Islet precursor cell (in vitro differentiated cells): Measurements from ENCODE around the gene MAP3K13.
"Not testable (repeated sequence)": the region's sequence is repeated elsewhere in the genome, so short reads cannot be mapped to it uniquely, and the experiment has no call there.

Experiments
- DNase-seq: peaks from one replicate; pipeline ENCODE4 v3.0.0-alpha.2; 2018

MAP3K13 gene

GRCh38 chr3:185341616-185342458, 21.1 kb upstream of the MAP3K13 start:
- DNase-seq: no peak

GRCh38 chr3:185342459-185343174, 20.3 kb upstream of the MAP3K13 start:
- DNase-seq: no peak

- no peak for DNase-seq
Observed at GRCh38 chr3:185347399-185347798, 15.5 kb upstream of the MAP3K13 start.

- no peak for DNase-seq
Observed at GRCh38 chr3:185350841-185351240, 12.1 kb upstream of the MAP3K13 start.

- no peak for DNase-seq
Observed at GRCh38 chr3:185351396-185351795, 11.5 kb upstream of the MAP3K13 start.

GRCh38 chr3:185353225-185353624, 9.7 kb upstream of the MAP3K13 start:
- DNase-seq: no peak

- peak; percentile 96 for DNase-seq
Observed at GRCh38 chr3:185353823-185354614, 8.9 kb upstream of the MAP3K13 start.

- DNase-seq: no peak
Observed at GRCh38 chr3:185356499-185356898, 6.4 kb upstream of the MAP3K13 start.

GRCh38 chr3:185361920-185362319, 1.0 kb upstream of the MAP3K13 start:
- DNase-seq: no peak

- no peak for DNase-seq
Observed at GRCh38 chr3:185363662-185364203, 797 bp downstream of the MAP3K13 start.

GRCh38 chr3:185365291-185366073, 2.5 kb downstream of the MAP3K13 start:
- DNase-seq: peak; percentile 76

- DNase-seq: no peak
Observed at GRCh38 chr3:185366074-185366335, 3.1 kb downstream of the MAP3K13 start.

GRCh38 chr3:185366913-185367312, 4.0 kb downstream of the MAP3K13 start:
- no peak for DNase-seq

- not testable (repeated sequence) for DNase-seq
Observed at GRCh38 chr3:185370349-185370748, 7.4 kb downstream of the MAP3K13 start.

GRCh38 chr3:185371306-185372074, 8.6 kb downstream of the MAP3K13 start:
- peak; percentile 79 for DNase-seq

- DNase-seq: no peak
Observed at GRCh38 chr3:185381320-185382058, 18.6 kb downstream of the MAP3K13 start.

GRCh38 chr3:185382154-185382553, 19.2 kb downstream of the MAP3K13 start:
- no peak for DNase-seq

- DNase-seq: not testable (repeated sequence)
Observed at GRCh38 chr3:185386515-185386914, 23.6 kb downstream of the MAP3K13 start.

- no peak for DNase-seq
Observed at GRCh38 chr3:185387646-185388045, 24.7 kb downstream of the MAP3K13 start.

GRCh38 chr3:185393055-185393454, 30.1 kb downstream of the MAP3K13 start:
- no peak for DNase-seq

GRCh38 chr3:185397676-185398075, 34.7 kb downstream of the MAP3K13 start:
- DNase-seq: no peak
